GM23248 (cell line): ENCODE data around the gene AGAP1.

Experiments used
- EZH2 ChIP-seq: fragments of 200-600 bp; sonication (generic); IDR thresholded peaks from 2 replicates; pipeline ENCODE4 v1.6.1; 2018; ENCODE audit warnings: antibody characterized with exemption, mild to moderate bottlenecking; ENCODE audit not compliant: insufficient read depth, poor library complexity, severe bottlenecking
- EZH2phosphoT487 ChIP-seq: fragments of 200-600 bp; sonication (generic); IDR thresholded peaks from 2 replicates; pipeline ENCODE4 v1.6.1; 2018; ENCODE audit warnings: antibody characterized with exemption, moderate library complexity, mild to moderate bottlenecking, low read depth; ENCODE audit not compliant: insufficient read depth

DNA sequence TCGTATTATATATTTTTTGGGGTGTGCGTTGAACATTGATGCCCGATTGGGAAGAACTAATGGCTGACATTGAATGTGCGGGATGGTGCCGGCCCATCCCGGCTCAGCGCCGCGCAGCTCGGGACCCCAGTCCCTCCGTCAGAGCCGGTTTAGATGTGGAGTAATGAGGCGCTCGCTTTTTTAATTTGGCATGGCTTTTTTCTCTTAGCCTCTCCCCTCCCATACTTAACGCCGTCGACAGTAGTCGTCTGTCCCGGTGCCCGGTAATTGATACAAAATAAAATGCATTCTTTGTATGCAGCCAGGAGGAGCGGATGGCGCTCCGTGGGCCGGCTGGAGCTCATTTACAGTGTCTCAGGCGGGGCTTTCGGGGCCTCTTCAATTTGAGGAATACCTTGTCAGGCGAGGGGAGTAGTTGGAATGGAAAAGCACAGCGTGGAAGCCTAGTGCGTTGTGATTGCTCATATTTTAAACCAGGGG lies 465.1 kb downstream of the AGAP1 start:
- TF ChIP-seq EZH2phosphoT487 (no peak), EZH2 (no peak)
